Measurements from ENCODE around the gene PRND.
A peak's percentile ranks its signal among the peaks of the same experiment; 100 is the strongest.
"Not testable (repeated sequence)": the region's sequence is repeated elsewhere in the genome, so short reads cannot be mapped to it uniquely, and the experiment has no call there.

Gene PRND

DNA sequence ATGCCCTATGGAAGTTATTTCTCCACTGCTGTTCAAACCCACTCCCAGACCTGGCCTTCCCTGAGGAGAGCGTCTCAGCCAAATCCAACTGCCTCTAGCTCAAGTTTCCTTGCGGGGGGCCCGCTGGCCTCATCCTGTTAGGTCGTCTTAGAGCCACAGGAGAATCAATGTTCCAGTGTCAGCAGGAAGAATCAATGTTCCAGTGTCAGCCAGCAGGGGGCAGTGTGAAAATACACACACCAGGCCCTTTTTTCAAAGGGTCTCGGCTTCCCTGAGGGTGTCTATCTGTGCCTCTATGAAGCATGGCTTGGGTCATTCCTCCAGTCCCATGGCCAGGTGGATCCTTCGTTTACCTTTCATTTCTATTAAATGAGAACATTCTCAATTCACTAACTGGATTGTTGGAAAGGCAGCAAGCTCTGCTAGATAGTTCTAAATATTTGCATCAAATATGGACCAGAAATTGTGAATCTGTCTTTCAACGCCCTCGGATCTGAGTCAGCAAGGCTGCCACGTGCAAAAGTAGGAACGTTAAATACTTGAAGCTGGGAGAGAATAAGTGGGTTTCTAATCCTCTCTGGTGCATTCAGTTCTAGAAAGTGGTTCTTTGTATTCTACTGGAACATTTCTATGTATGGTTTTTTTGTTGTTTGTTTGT, 19.2 kb downstream of the PRND start:
- peak; percentile 80 for DNase-seq

DNA sequence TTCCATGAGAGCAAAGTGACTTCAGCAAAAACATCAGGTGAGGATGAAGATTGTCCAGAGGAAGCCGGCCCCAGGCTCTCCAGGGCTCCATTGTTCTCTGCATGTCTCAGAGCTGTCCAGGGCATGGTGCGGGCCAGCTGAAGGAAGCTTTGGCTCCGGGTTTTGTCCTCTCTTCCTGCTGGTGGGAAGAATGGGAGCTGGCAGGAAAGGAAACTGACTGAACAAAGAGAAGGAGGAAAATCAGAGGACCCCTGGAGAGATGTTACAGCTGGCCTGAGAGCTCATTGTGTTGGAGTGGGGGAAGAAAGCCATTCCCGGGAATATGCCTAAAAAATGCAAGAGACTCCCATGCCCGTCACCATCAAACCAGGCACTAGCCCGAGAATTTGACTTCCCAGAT, 27.1 kb downstream of the PRND start:
- no peak for DNase-seq

DNA sequence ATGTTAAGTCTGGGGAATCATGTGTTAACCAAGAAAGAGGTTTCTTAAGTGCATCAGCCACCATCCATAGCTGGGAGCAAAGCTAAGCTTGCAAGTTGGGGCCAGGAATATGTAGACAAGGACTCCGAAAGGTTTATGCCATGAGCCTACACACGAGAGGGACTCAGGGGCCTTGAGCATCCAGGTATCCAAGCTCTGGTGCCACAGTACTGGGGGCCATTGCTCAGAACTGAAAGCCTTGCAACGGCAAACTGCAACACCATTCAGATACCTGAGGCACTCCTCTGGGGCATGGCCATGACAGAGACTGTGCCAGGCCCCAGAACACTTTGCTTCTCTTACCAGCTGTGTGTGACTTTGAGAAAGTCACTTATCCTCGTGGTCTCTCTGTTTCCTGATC, 27.6 kb downstream of the PRND start:
- peak; percentile 38 for DNase-seq

DNA sequence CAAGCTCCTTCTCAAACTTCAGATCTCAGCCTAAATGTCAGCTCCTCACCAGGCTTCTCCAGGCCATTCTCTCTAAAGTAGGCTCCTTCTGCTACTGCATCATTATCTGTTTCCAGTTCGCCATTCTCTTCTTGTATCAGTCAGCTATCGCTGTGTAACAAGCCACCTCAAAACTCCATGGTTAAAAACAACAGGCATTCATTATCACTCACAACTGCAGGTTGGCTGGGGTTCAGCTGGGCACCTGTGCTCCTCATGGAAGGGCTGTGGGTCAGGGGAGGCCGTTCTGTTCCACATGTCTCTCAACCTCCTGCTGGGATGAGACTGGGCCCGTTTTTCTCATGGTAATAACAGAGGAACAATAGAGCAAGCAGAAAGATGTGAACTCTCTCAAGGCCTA, 28.7 kb downstream of the PRND start:
- no peak for DNase-seq

DNA sequence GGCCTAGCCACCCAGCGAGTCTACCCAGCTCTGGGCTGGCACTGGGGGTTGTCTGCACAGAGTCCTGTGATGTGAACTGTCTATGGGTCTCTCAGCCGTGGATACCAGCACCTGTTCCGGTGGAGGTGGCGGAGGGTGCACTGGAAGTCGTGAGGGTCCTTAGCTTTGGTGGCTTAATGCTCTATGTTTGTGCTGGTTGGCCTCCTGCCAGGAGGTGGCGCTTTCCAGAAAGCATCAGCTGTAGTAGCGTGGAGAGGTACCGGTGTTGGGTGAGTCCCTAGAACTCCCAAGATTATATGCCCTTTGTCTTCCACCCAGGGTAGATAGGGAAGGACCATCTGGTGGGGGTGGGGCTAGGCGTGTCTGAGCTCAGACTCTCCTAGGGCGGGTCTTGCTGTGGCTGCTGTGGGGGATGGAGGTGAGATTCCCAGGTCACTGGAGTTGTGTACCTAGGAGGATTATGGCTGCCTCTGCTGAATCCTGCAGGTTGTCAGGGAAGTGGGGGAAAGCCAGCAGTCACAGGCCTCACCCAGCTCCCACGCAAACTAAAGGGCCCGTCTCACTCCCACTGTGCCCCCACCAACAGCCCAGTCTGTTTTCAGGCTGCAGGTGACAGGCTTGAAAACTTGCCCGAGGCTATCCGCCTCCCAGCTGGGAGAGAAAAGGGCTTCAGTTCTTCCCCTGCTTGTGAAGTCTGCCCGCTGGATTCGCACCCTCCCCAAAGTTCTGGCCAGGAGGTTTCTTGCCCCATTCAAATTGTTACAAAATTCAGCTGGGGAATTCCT, 37.6 kb downstream of the PRND start:
- peak; percentile 64 for DNase-seq

DNA sequence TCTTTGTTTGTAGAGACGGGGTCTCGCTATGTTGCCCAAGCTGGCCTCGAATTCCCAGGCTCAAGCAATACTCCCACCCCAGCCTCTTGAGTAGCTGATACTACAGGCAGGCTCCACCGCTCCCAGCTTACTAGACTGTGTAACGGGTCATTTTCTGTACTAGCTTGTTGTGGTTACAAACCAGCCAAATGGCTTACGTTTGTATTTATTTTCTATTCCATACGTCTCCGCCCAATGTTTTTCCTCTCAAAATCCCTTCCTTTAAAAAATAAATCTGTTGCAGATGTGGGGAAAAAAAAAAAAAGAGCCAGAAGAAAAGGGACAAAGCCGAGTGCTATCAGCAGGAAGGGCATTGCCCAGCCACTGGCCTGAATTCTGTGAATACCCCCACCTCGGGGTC, 41.6 kb downstream of the PRND start:
- no peak for DNase-seq

DNA sequence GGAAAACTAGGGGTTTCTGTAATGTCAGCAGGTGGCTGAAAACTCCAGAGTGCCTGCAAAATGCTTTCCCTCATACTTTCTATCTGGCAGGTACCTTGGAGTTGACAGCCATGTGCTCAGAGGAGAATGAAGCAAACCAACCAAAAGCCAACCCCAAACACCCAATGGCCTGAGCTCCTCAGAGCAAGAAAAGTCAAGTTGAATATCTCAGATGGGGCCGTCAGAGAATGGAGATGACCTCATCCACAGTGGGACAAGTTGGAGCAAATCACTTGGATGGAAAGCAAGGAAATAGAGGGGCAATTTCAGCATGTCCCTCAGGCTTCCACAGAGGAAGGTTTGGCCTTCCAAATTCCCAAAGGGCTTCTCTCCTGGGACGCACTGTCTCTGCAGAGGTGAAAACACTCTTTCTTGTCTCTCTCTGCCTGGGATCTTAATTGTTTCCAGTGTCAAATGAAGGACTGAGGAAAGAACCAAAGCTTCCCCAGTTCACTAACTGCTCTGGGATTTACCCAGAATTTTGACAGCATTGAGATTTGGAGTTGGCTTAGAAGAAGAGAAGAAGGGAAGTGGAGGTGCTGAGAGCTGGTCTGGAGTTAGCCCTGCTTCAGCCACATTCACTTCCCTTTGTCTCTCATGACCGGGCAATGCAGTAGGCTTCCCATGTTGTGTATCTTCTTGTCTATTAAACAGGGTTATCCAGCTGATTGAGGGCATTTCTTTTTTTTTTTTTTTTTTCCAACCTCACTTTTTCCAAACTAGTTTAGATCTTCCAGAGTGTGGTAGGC, 42.2 kb downstream of the PRND start:
- DNase-seq, result peak; percentile 31

DNA sequence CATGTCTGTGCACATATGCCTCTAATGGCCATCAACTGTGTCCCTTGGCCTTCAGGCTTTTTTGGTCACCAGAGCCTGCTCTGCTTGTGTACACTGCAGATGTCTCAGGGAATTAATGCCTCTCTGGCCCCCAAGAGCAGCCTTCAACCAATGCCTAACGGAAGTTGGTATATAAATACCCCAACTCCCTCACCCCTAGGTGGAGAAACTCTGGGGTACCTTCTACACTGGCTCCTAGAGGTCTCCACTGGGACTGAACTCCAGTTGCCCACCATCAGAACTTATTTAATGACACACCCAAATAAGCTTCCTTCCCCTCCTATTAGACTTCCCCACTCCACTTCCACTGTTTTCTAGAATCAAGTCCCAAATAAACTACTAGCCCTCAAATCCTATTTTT, 43.1 kb downstream of the PRND start:
- peak; percentile 29 for DNase-seq

DNA sequence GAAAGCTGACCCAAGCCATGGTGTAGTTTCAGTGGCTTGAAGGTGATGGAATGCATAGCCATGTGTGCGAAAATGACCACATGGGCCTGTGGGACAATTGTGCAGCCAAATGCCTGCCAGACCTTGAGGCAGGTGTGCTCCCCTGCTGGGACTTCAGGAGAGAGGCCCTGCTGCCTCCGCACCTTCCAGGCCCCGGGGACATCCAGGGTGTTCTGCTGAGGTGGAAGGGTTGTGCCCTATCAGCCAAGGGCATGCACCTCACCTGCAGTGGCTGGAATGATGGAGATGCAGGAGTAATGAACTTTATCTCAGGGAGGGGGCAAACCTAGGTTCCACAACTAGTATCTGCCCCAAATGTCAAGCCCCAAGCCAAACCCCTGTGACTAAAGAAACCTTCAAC, 44.0 kb downstream of the PRND start:
- peak; percentile 24 for DNase-seq

DNA sequence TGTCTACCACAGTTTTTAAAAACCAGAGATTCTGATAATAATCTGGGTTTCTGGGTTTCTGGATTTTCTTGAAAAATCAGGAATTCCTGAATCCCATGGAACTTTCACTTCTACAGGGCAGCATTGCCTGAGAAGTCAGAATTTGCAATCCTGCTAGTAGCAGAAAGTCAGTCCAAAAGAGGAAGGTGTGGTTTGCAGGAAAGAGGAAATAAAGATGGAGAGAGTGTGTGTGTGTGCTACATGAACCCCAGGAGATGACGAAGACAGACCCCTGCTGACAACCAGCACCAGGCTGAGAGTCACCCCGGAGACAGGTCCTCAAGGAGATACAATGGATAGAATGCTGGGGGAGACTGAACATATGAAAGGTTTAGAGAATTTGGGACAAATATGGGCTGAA, 44.9 kb downstream of the PRND start:
- DNase-seq, result no peak

DNA sequence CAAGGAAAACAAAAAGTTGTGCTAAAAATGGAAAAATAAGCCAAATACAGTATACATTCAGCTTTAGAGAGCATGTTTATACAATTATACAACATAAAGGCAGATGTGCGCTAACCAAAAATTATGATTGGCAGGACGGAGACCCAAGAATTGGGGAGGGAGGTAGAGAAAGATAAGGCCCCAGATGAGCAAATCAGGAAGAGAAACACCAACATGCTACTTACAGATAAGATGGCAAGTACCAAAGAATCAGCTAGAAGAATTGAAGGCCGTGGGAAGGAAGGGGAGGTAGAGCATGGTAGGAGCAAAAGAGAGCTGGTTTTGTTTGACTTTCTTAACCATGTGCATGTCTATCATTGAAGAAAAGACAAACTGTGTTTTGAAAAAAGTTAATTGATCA, 45.4 kb downstream of the PRND start:
- DNase-seq, result no peak

DNA sequence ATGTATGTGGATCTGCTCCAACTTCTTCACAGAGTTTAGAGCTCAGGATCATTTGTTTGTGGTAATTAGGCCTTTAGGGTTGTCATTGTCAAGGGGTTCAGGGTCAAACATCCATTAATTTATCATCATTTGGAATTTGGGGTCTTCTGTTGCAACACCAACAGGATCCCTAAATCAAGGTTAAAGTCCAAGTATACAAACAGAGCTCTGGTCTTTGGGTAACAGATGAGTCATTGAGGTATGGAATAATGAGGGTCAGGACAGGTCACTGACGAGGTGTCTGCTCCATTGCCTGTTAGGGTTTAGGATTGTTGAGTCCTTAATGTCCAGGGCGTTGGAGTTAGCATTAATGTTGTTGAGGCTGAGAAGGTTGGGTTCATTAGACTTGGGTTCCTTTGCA, 47.6 kb downstream of the PRND start:
- DNase-seq, result no peak

DNA sequence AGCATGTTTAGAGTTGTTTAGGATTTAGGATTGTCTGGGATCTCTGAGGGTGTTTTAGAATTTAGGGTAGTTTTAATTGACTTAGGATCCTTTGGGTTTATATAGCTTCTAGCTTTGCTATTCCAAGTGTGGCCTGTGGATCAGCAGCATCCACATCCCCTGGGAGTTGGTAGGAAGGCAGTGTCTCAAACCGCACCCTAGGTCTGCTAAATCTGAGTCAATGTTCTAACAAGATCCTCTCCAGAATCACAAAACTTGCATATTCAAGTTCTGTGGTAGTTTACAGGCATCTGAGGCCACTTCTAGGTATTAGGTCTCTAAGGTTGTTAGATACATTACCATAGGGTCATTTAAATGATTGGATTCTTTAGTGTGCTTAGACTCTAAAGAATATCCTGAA, 48.3 kb downstream of the PRND start:
- no peak for DNase-seq

DNA sequence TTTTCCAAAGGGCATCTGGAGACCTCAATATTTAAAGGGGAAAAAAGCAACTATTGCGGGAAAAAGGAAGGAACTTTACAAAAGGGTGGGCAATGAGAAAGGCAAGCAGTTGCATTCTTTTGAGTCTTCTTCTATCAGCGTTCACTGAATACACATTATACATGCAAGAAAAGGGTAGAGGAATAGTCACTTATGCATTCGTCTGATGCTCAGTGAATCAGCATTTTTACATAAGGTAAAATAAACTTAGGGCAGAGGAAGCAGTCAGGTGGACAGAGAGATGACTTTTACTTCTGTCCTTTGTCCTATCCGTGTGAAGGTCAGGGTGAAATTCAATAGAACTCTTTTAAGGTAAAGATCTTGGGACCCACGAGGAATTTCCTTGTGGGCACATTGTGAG, 49.3 kb downstream of the PRND start:
- no peak for DNase-seq

DNA sequence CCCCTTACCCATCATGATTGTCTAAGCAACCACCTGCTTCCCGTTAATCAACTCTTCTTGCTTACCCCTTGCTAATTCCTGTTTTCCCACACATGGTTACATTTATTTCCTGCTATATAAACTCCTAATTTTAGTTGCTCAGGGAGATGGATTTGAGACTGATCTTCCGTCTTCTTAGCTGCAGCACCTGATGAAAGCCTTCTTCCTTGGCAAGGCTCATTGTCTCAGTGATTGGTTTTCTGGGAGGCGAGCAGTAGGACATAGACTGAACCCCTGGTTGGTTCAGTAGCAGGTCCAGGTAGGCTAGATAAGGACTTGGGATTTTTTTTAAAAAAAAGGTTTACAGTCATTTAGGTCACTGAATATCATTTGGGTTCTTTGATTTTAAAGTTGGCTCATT, 50.4 kb downstream of the PRND start:
- no peak for DNase-seq

DNA sequence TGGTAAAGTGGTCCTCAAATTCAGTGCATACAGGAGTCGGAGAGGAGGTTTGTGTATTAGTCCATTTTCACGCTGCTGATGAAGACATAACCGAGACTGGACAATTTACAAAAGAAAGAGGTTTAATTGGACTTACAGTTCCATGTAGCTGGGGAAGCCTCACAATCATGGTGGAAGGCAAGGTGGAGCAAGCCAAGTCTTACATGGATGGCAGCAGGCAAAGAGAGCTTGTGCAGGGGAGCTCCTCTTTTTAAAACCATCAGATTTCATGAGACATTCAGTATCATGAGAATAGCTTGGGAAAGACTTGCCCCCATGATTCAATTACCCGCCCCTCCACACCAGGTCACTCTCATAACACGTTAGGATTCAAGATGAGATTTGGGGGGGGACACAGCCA, 51.3 kb downstream of the PRND start:
- DNase-seq, result not testable (repeated sequence)

DNA sequence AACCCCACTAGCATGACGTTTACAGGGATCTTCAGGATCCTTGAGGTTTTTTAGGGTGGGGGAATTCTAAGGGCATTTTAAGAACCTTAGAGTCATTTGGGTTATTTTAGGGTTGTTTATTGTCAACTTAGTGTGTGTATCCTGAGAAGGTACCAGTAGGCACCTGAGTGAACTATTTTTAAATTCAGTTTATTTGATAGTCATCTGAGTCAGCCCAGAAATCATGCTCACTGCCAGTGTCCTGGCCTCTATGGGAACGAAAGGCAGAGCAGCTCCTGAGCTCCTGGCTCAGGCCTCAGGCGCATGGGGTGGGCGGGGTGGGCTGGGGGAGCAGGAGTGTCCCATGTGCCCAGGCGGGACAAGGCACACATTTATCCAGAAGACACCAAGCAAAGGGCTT, 52.0 kb downstream of the PRND start:
- DNase-seq, result peak; percentile 7

DNA sequence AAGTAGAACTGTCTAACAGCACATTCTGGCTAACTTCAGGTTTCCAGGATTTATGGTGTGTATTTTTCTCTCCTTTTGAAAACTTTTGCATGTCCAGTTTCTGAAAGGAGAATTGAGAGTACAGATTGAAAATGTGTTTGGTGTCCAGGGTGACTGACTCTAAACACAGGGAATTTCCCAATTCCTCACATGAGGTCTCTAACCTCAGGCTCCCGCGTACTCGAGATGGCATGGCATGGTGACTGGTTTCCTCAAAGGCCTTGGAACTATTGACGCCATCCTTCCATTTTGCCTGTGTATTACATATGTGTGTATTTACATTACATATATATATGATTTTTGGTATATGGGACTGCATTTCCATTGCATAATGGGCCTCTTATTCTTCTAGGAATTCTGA, 52.5 kb downstream of the PRND start:
- no peak for DNase-seq

DNA sequence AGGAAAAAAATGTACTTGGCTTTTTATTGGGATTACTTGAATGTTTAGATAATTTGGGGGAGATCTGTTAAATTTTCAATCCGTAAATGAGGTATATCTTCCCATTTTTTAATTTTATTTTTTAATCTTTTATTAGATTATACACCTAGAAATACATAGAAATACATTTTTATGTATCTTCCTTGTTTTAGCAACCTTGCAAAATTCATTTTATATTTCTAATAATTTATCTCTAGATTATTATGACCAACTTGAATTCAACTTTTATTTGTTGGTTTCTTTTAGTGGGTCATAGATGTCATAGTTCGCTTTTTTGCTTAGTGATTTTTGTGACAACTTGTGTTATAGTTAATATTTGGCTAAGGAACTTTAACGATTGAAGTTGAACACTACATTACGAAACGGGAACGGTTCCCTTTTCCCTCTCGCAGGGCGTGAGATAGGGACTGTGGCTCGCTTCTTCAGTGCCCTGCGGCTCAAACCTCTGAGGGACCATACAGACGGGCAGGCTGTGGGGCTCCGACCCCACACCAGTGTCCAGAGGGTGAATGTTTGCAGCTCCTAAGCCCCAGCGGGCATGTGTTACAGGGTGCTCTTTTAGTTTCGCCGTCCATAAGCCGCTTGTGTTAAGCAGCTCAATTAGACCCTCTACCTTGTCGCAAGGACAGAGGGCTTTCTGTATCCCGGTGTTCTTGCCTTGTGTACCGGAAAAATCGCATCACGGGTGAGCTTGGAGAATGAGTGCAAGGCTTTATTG, 53.8 kb downstream of the PRND start:
- DNase-seq, result peak; percentile 20

DNA sequence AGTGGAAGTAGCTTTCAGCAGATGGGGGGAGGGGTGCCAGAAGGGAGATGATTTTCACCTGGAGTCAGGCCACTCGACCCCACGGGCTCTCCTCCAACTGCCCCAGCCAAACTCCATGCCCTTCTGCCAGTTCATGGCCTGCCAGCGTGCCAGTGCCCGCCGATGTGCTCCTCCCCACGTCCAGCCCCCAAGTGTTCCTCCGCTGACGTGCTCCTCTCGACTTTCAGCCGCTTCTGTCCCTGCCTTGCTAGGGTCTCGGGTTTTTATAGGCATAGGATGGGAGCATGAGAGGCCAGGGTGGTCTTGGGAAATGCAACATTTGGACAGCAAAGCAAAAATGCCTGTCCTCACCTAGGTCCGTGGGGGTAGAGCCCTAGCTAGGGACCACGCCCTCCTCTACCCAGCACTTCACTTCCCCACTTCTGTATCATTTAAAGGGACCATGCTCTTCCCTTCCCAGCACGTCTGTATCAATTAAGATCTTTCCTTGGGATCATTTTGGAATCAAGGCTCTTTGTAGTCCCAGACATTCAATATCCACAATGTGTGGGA, 54.4 kb downstream of the PRND start:
- peak; percentile 25 for DNase-seq

Measured in islet precursor cell (in vitro differentiated cells).